ENCODE data around the gene ANKS6.

ANKS6 gene

GRCh38 chr9:98790842-98791607 is 5.3 kb downstream of the ANKS6 start:
- peak; percentile 66 to 76 for DNase-seq

GRCh38 chr9:98790134-98790841 is 6.1 kb downstream of the ANKS6 start:
- DNase-seq: no peak

- DNase-seq: no peak
These were observed 6.7 kb downstream of the ANKS6 start for GRCh38 chr9:98789483-98790133.

- DNase-seq: no peak
These were observed 8.5 kb downstream of the ANKS6 start for GRCh38 chr9:98787766-98788335.

GRCh38 chr9:98786750-98787510 is 9.4 kb downstream of the ANKS6 start:
- no peak for DNase-seq

GRCh38 chr9:98784831-98785806 is 11.2 kb downstream of the ANKS6 start:
- DNase-seq: no peak

- no peak for DNase-seq
These were observed 12.7 kb downstream of the ANKS6 start for GRCh38 chr9:98783518-98784226.

- DNase-seq: no peak
These were observed 14.6 kb downstream of the ANKS6 start for GRCh38 chr9:98781588-98782383.

GRCh38 chr9:98780059-98780749 is 16.2 kb downstream of the ANKS6 start:
- DNase-seq: no peak

- DNase-seq: no peak
These were observed 17.4 kb downstream of the ANKS6 start for GRCh38 chr9:98778711-98779530.

GRCh38 chr9:98778251-98778650 is 18.1 kb downstream of the ANKS6 start:
- no peak for DNase-seq

- DNase-seq: no peak
These were observed 18.7 kb downstream of the ANKS6 start for GRCh38 chr9:98777618-98778017.

GRCh38 chr9:98775831-98776441 is 20.4 kb downstream of the ANKS6 start:
- peak; percentile 21 to 32 for DNase-seq

- DNase-seq: peak; percentile 41 to 43
These were observed 21.6 kb downstream of the ANKS6 start for GRCh38 chr9:98774746-98775145.

GRCh38 chr9:98773721-98774120 is 22.6 kb downstream of the ANKS6 start:
- no peak for DNase-seq

- no peak for DNase-seq
These were observed 23.8 kb downstream of the ANKS6 start for GRCh38 chr9:98772364-98773155.

Data from stimulated activated CD4-positive, alpha-beta T cell treated with anti-CD3 and anti-CD28 coated beads, Interleukin-2, amount 100 ng/mL, for 24 hours (primary cell).